ENCODE results near the gene PEX7. TPM values are rescaled to one million over a fixed set of nuclear protein-coding genes. Genes with fewer than 3 reads are reported as not detected.
A peak's percentile ranks its signal among the peaks of the same experiment; 100 is the strongest.

The PEX7 gene
- total and polyA plus RNA-seq, 2 of the 8 experiments (the other 6 are each of a cell fraction or from before 2014, with no cell fraction given) = 6.4 to 11.0 TPM

DNA sequence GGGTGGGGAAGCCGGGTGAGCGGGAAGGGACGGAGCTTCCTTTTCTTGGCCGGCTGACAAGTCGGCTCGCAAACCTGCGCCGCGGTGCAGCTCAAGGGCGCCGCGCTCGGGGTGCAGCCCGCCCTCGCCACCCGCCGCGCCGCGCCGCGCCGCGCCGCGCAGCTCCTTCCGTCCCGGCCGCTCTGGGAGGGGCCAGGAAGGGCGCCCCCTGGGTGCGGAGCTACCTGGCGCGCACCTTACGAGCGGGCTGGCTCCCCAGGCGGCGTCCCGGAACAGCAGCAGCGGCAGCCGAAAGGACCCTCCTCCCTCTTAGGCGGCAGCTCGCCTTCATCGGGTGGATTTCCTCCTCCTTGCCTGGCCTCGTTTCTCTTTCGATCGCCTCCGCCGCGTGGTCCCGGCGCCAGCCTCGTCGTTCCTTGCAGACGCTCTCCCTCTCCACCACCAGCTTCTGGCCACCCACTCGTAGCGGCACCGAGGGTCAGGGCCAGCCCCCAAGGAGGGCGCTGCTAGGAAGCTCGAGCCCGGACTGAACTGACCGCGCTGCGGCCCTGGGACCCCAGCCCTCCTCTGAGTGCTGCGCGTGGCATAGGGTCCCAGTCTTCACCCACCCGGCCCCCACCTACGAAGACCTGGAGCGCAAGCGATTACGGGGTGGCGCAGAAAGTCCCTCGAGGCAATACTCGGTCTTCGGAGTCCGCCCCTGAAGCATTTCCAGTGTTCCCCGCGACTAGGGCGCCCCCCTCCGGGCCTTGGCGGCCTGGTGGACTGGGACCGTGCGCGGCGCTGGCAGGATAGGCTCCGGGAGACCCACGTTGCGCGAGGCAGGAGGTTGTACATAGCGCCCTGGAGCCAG lies 29.8 kb upstream of the PEX7 start, which contains the start of gene MAP3K5 (continued):
- TF ChIP-seq, protein P1, sequence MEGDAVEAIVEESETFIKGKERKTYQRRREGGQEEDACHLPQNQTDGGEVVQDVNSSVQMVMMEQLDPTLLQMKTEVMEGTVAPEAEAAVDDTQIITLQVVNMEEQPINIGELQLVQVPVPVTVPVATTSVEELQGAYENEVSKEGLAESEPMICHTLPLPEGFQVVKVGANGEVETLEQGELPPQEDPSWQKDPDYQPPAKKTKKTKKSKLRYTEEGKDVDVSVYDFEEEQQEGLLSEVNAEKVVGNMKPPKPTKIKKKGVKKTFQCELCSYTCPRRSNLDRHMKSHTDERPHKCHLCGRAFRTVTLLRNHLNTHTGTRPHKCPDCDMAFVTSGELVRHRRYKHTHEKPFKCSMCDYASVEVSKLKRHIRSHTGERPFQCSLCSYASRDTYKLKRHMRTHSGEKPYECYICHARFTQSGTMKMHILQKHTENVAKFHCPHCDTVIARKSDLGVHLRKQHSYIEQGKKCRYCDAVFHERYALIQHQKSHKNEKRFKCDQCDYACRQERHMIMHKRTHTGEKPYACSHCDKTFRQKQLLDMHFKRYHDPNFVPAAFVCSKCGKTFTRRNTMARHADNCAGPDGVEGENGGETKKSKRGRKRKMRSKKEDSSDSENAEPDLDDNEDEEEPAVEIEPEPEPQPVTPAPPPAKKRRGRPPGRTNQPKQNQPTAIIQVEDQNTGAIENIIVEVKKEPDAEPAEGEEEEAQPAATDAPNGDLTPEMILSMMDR (IDR thresholded peaks at IDR 0.05; ENCODE audit: control extremely low read depth in 1 of 3, insufficient read depth in 1 of 3, low read depth in 1 of 3, low read length in 3 of 3) = peak; percentile 80 to 85 (median 82)
- peak; percentile 98 for TF ChIP-seq KDM4A (IDR thresholded peaks at IDR 0.05; ENCODE audit: low read depth, low read length, severe bottlenecking)
- TF ChIP-seq RFX5 (IDR thresholded peaks at IDR 0.05; ENCODE audit: borderline replicate concordance, low read depth, low read length) = no peak
- TF ChIP-seq RAD21 (IDR thresholded peaks at IDR 0.05 in 1 of 2, conservative IDR thresholded peaks at IDR 0.05 in 1 of 2; ENCODE audit: low read depth in 2 of 2, low read length in 2 of 2) = peak; percentile 87 to 94
- peak; percentile 30; the same call in 1 of the 2 replicates for TF ChIP-seq GABPA (IDR thresholded peaks at IDR 0.05; ENCODE audit: borderline replicate concordance, insufficient read depth, low read length)
- peak in 1 of 2 experiments; percentile 65; a peak in 2 of 4 replicates for TF ChIP-seq HDAC2 (IDR thresholded peaks at IDR 0.05; ENCODE audit: borderline replicate concordance in 1 of 2, low read depth in 2 of 2, low read length in 2 of 2)
- TF ChIP-seq HDAC6 (IDR thresholded peaks at IDR 0.05; ENCODE audit: low read depth, low read length) = no peak
- peak; percentile 92; the same call in 1 of the 2 replicates for TF ChIP-seq RBBP5 (IDR thresholded peaks at IDR 0.05; ENCODE audit: borderline replicate concordance, low read depth, low read length)
- TF ChIP-seq NRF1 (IDR thresholded peaks at IDR 0.05; ENCODE audit: low read depth, low read length) = no peak
- no peak for TF ChIP-seq TBP (IDR thresholded peaks at IDR 0.05; ENCODE audit: low read depth, low read length)
- no peak for TF ChIP-seq GTF2F1 (IDR thresholded peaks at IDR 0.05; ENCODE audit: borderline replicate concordance, low read depth, low read length)
- TF ChIP-seq ASH2L (IDR thresholded peaks at IDR 0.05; ENCODE audit: low read length) = peak; percentile 65
- TF ChIP-seq CREB1 (IDR thresholded peaks at IDR 0.05) = no peak

Measured in H1 (cell line).